K562 (cell line): ENCODE data around the gene ATF1. TPM values are rescaled to one million over a fixed set of nuclear protein-coding genes. Genes with fewer than 3 reads are reported as not detected.

ENCODE experiments used
- ATAC-seq: fragments of 200-7000 bp; cut with Tn5 transposase; 3 replicates; pipeline ENCODE4 v1.9.1; 2020; ENCODE audit warnings: moderate library complexity
- BruUV-seq: library from RNA; stranded (reverse); fragments of 400-500 nt; replicated peaks from 2 replicates; lab custom pipeline; 2021; lab: Mats Ljungman, UMichigan
- CTCF ChIA-PET: fragments of 300-600 bp; formaldehyde crosslinking; extraction: SDS; loops from one replicate; lab custom pipeline; 2021; ENCODE audit warnings: low intra/inter-chr PET ratio; lab: Yijun Ruan, JAX
- POLR2A ChIA-PET: fragments of 300-600, 350-650 bp; sonication (Branson Sonifier 250); formaldehyde crosslinking; extraction: SDS; loops from one replicate; lab custom pipeline; 2021; ENCODE audit warnings: antibody characterized with exemption, inconsistent platforms; lab: Yijun Ruan, JAX
- DNase-seq, 4 experiments: peaks; one replicate each; pipeline versions ENCODE4 v3.0.0 to v3.0.0-alpha.2; 2011 to 2018; ENCODE audit warnings: low spot score in 3 of 4, mixed read lengths in 3 of 4; ENCODE audit errors: extremely low read depth in 1 of 4
- FAIRE-seq: peaks from 2 replicates; lab custom pipeline; 2011; peaks lifted over from hg19 to GRCh38; lab: Jason Lieb, UNC
- H2AFZ ChIP-seq: 2 replicates; pipeline ENCODE4 v1.6.0; 2011; ENCODE audit warnings: low read depth, low read length, control low read depth, inconsistent platforms
- H3K27ac ChIP-seq: fragments of 200-600 bp; 3 replicates; pipeline ENCODE4 v1.8.0; 2011; ENCODE audit warnings: low read depth, mild to moderate bottlenecking, control low read depth, inconsistent platforms, low read length, moderate library complexity, mixed read lengths; ENCODE audit errors: extremely low read depth
- H3K27me3 ChIP-seq, 2 experiments: fragments of 300-600 bp in 1 of 2; 2 replicates in 1 of 2; 3 replicates in 1 of 2; pipeline versions ENCODE4 v1.6.0 to v1.8.0; 2011; ENCODE audit warnings: inconsistent platforms in 2 of 2, low read length in 2 of 2, mild to moderate bottlenecking in 1 of 2, mixed read lengths in 1 of 2, moderate library complexity in 1 of 2; ENCODE audit not compliant: control insufficient read depth in 2 of 2, insufficient read depth in 2 of 2
- H3K36me3 ChIP-seq: fragments of 300-600 bp; 3 replicates; pipeline ENCODE4 v1.8.0; 2011; ENCODE audit warnings: mild to moderate bottlenecking, low read length, inconsistent platforms; ENCODE audit not compliant: control insufficient read depth, insufficient read depth
- H3K4me1 ChIP-seq, 2 experiments: fragments of 200-600 bp in 1 of 2; replicated peaks in 1 of 2; 2 replicates in 1 of 2; 3 replicates in 1 of 2; pipeline versions ENCODE4 v1.5.1 to v1.8.0; 2011; ENCODE audit warnings: inconsistent platforms in 2 of 2, low read length in 2 of 2, mild to moderate bottlenecking in 1 of 2, mixed read lengths in 1 of 2, moderate library complexity in 1 of 2; ENCODE audit not compliant: control insufficient read depth in 2 of 2, insufficient read depth in 2 of 2
- H3K4me2 ChIP-seq: 2 replicates; pipeline ENCODE4 v1.6.1; 2011; ENCODE audit warnings: low read length, control low read depth, inconsistent platforms, mixed read lengths; ENCODE audit not compliant: insufficient read depth
- H3K4me3 ChIP-seq: fragments of 200-600 bp; sonication (generic), shearing (Covaris generic); 2 replicates; pipeline ENCODE4 v1.5.1; 2016; ENCODE audit warnings: control low read depth, inconsistent platforms
- H3K79me2 ChIP-seq: fragments of 200-600 bp; 3 replicates; pipeline ENCODE4 v1.8.0; 2011; ENCODE audit warnings: low read length, inconsistent platforms; ENCODE audit not compliant: control insufficient read depth, insufficient read depth
- H3K9ac ChIP-seq, 2 experiments: 2 replicates each; pipeline versions ENCODE4 v1.6.0 to v1.6.1; 2011; ENCODE audit warnings: low read depth in 2 of 2, low read length in 2 of 2, control low read depth in 1 of 2, inconsistent platforms in 1 of 2, mild to moderate bottlenecking in 1 of 2, mixed read lengths in 1 of 2; ENCODE audit not compliant: insufficient read depth in 1 of 2
- H3K9me1 ChIP-seq: one replicate; pipeline ENCODE4 v1.6.0; 2011; ENCODE audit warnings: inconsistent platforms, mild to moderate bottlenecking, low read length, moderate library complexity; ENCODE audit not compliant: control insufficient read depth, insufficient read depth
- H3K9me3 ChIP-seq: replicated peaks from 2 replicates; pipeline ENCODE4 v1.5.1; 2011; ENCODE audit warnings: low read depth, low read length, inconsistent platforms; ENCODE audit not compliant: control insufficient read depth, insufficient read depth
- H4K20me1 ChIP-seq: replicated peaks from 2 replicates; pipeline ENCODE4 v1.6.1; 2011; ENCODE audit warnings: low read length, inconsistent platforms, mixed read lengths; ENCODE audit not compliant: control insufficient read depth, insufficient read depth
- BACH1 ChIP-seq: fragments of 200-800 bp; sonication (Bioruptor generic); IDR thresholded peaks from 2 replicates; pipeline ENCODE4 v1.6.1; 2016; ENCODE audit warnings: missing genetic modification characterization, missing compliant biosample characterization
- ILF3 ChIP-seq: fragments of 450-650 bp; IDR thresholded peaks from 2 replicates; pipeline ENCODE4 v1.6.1; 2018; ENCODE audit warnings: antibody characterized with exemption, mild to moderate bottlenecking, moderate library complexity, borderline replicate concordance
- MAFF ChIP-seq: IDR thresholded peaks from 2 replicates; pipeline ENCODE4 v1.6.1; 2012; ENCODE audit warnings: low read length, improper control_type of control experiment
- MAZ ChIP-seq, 2 experiments: fragments of 450-650 bp in 1 of 2; sonication (generic) in 1 of 2; formaldehyde crosslinking; IDR thresholded peaks in 1 of 2; conservative IDR thresholded peaks in 1 of 2; 2 replicates each; pipeline versions ENCODE4 v1.4.0 to v1.5.0; 2020; ENCODE audit warnings: mild to moderate bottlenecking in 1 of 2, missing genetic modification reagents in 1 of 2
- NR4A1 ChIP-seq, 2 experiments: fragments of 250-450 bp in 1 of 2; fragments of 450-650 bp in 1 of 2; sonication (Bioruptor Pico) in 1 of 2; IDR thresholded peaks; 2 replicates each; pipeline versions ENCODE4 v1.4.0 to v1.6.1; 2016 to 2020; ENCODE audit warnings: mild to moderate bottlenecking in 2 of 2, missing compliant biosample characterization in 1 of 2, missing genetic modification characterization in 1 of 2, moderate library complexity in 1 of 2
- POLR2G ChIP-seq: fragments of 200-400 bp; formaldehyde crosslinking; IDR thresholded peaks from 2 replicates; pipeline ENCODE4 v1.6.1; 2017; ENCODE audit warnings: low read depth, mild to moderate bottlenecking, antibody characterized with exemption, low read length, moderate library complexity
- ZNF75A ChIP-seq: fragments of 450-650 bp; formaldehyde crosslinking; IDR thresholded peaks from 2 replicates; pipeline ENCODE4 v1.4.0; 2020; ENCODE audit warnings: mild to moderate bottlenecking
- WGBS: fragments of 100-300 bp; shearing (Covaris generic); methylation state at CpG from one replicate; pipeline ENCODE4 v1.1.6; 2016; ENCODE audit warnings: low coverage, mixed read lengths; ENCODE audit not compliant: insufficient coverage; ENCODE audit errors: missing lambda C conversion rate; 5-methylcytosine and 5-hydroxymethylcytosine counted together
- in situ Hi-C: fragments of 300-500 bp; cut with MboI; formaldehyde crosslinking; loops from 4 replicates; pipeline ENCODE4 v1.15.0; 2018; ENCODE audit warnings: inconsistent platforms, mixed read lengths
- intact Hi-C: fragments of 100-400 bp; cut with micrococcal nuclease; formaldehyde crosslinking; loops from 2 replicates; pipeline ENCODE4 v1.14.2; 2022
- polyA plus RNA-seq, 8 experiments: library from polyadenylated mRNA; depleted of rRNA in 4 of 8; stranded (reverse) in 5 of 8; unstranded in 3 of 8; fragments of >200 nt; fragmentation: Nextera tagmentation in 2 of 8; fragmentation: Illumina TruSeq in 1 of 8; extraction: Ambion mirVana in 2 of 8; extraction: Trizol in 1 of 8; gene quantifications; 2 replicates each; pipeline versions ENCODE4 v1.2.1 to v1.2.3, GENCODE V29; 2011 to 2014; ENCODE audit warnings: inconsistent platforms in 1 of 8, missing spikeins in 1 of 8
- total RNA-seq, 7 experiments: library from RNA; depleted of rRNA in 6 of 7; stranded (reverse); fragments of >200 nt in 6 of 7; fragmentation: Illumina TruSeq in 2 of 7; extraction: Trizol in 2 of 7; gene quantifications; 2 replicates each; pipeline versions ENCODE4 v1.2.1 to v1.2.3, GENCODE V29; 2011 to 2021; ENCODE audit warnings: low replicate concordance in 1 of 7
- TF ChIP-seq, protein P1 (sequence below), 2 experiments: fragments of 450-650 bp in 1 of 2; sonication (generic) in 1 of 2; formaldehyde crosslinking in 1 of 2; IDR thresholded peaks; 2 replicates each; pipeline versions ENCODE4 v1.7.1 to v1.9.0; 2016 to 2022; ENCODE audit warnings: inconsistent platforms in 1 of 2, mild to moderate bottlenecking in 1 of 2, missing genetic modification reagents in 1 of 2
- TF ChIP-seq, protein P2 (sequence below): sonication (generic); formaldehyde crosslinking; IDR thresholded peaks from 2 replicates; pipeline ENCODE4 v1.8.1; 2023; ENCODE audit warnings: mild to moderate bottlenecking, missing genetic modification reagents

Gene ATF1
- total and polyA plus RNA-seq, 9 of the 15 experiments (the other 6 are each of a cell fraction or from before 2014, with no cell fraction given) = 19.8 to 83.5 (median 51.4) TPM

DNA sequence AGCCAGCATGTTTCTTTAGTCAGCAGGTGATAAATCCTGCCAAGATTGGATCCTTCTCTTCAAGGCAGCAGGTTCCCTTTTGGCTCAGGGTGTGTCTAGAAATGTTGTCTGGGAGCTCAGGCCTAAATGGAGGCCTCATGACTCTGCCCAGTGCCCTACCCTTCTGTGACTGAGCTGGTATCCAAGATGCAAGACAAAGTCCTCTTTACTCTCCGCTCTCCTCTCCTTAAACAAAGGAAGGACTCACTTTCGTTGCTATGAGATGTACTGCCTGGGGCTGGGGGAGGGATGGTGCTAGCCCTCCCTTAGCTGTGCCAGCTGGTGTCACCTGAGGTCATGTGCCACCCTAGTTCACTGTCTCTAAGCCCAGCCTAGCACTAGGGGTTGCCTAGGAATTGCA is 65.0 kb downstream of the ATF1 start:
- H3K4me2 ChIP-seq = no peak overlapping the region
- no peaks in the 10 kb centered on the region for H3K27me3 ChIP-seq
- intact Hi-C loops (loop anchor here (5.0 kb wide), 2 partner anchors 98 to 523 kb away; a partner anchor contains a TSS), in situ Hi-C loops (loop anchor here (5.0 kb wide), 1 partner anchor 523 kb away; no protein-coding TSS in a partner anchor)
- no peaks in the 10 kb centered on the region for H4K20me1 ChIP-seq
- peaks cover under 1% of the 10 kb centered on the region; the same call in 1 of the 2 replicates for H3K9me3 ChIP-seq
- H3K4me1 ChIP-seq = peaks cover 0 to 3% of the 10 kb centered on the region in 2 experiments; a peak in 1 of 5 replicates
- BruUV-seq = no TSS peak
- H3K36me3 ChIP-seq = no peaks in the 10 kb centered on the region
- ChIA-PET POLR2A (interaction anchor here (0.6 kb wide), 3 partner anchors 17 to 346 kb away, joined by 3 to 4 read pairs (median 3); no protein-coding TSS in a partner anchor), CTCF (no interaction called here)
- H3K79me2 ChIP-seq = no peaks in the 10 kb centered on the region
- ATAC-seq (no peak), DNase-seq (no peak), FAIRE-seq (no peak)
- H3K27ac ChIP-seq = no peak overlapping the region
- H3K9ac ChIP-seq = no peak overlapping the region
- no peaks in the 10 kb centered on the region for H3K9me1 ChIP-seq
- no peak overlapping the region for H3K4me3 ChIP-seq
- no peak overlapping the region for H2AFZ ChIP-seq
- 38% methylated on average over 2 of the region's 2 CpGs for WGBS
- TF ChIP-seq, protein P1, sequence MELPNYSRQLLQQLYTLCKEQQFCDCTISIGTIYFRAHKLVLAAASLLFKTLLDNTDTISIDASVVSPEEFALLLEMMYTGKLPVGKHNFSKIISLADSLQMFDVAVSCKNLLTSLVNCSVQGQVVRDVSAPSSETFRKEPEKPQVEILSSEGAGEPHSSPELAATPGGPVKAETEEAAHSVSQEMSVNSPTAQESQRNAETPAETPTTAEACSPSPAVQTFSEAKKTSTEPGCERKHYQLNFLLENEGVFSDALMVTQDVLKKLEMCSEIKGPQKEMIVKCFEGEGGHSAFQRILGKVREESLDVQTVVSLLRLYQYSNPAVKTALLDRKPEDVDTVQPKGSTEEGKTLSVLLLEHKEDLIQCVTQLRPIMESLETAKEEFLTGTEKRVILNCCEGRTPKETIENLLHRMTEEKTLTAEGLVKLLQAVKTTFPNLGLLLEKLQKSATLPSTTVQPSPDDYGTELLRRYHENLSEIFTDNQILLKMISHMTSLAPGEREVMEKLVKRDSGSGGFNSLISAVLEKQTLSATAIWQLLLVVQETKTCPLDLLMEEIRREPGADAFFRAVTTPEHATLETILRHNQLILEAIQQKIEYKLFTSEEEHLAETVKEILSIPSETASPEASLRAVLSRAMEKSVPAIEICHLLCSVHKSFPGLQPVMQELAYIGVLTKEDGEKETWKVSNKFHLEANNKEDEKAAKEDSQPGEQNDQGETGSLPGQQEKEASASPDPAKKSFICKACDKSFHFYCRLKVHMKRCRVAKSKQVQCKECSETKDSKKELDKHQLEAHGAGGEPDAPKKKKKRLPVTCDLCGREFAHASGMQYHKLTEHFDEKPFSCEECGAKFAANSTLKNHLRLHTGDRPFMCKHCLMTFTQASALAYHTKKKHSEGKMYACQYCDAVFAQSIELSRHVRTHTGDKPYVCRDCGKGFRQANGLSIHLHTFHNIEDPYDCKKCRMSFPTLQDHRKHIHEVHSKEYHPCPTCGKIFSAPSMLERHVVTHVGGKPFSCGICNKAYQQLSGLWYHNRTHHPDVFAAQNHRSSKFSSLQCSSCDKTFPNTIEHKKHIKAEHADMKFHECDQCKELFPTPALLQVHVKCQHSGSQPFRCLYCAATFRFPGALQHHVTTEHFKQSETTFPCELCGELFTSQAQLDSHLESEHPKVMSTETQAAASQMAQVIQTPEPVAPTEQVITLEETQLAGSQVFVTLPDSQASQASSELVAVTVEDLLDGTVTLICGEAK (IDR thresholded peaks at IDR 0.05) = no peak
- TF ChIP-seq, protein P1 (CRISPR knock-in tag; IDR thresholded peaks at IDR 0.05) = no peak
- TF ChIP-seq MAZ (CRISPR knock-in tag; conservative IDR thresholded peaks at IDR 0.05 in 1 of 2, IDR thresholded peaks at IDR 0.05 in 1 of 2) (no peak), NR4A1 (CRISPR knock-in tag; IDR thresholded peaks at IDR 0.05) (no peak), NR4A1 (tag; IDR thresholded peaks at IDR 0.05) (no peak), POLR2G (no peak), MAFF (no peak), ILF3 (no peak), BACH1 (tag) (no peak), ZNF75A (CRISPR knock-in tag) (no peak)
- TF ChIP-seq, protein P2, sequence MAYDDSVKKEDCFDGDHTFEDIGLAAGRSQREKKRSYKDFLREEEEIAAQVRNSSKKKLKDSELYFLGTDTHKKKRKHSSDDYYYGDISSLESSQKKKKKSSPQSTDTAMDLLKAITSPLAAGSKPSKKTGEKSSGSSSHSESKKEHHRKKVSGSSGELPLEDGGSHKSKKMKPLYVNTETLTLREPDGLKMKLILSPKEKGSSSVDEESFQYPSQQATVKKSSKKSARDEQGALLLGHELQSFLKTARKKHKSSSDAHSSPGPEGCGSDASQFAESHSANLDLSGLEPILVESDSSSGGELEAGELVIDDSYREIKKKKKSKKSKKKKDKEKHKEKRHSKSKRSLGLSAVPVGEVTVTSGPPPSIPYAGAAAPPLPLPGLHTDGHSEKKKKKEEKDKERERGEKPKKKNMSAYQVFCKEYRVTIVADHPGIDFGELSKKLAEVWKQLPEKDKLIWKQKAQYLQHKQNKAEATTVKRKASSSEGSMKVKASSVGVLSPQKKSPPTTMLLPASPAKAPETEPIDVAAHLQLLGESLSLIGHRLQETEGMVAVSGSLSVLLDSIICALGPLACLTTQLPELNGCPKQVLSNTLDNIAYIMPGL (CRISPR knock-in tag) = no peak
